ENCODE data around the gene SEL1L3.

Gene SEL1L3

GRCh38 chr4:25700661-25701060 lies 162.1 kb downstream of the SEL1L3 start:
- H3K4me3 ChIP-seq (ENCODE audit: control insufficient read depth, low read depth, low read length) = no peak overlapping the region
- no peak for DNase-seq (ENCODE audit: low read depth)
- TF ChIP-seq CTCF (IDR thresholded peaks at IDR 0.05; ENCODE audit: control insufficient read depth, insufficient read depth, low read depth, low read length, missing control alignments) = no peak

DNA sequence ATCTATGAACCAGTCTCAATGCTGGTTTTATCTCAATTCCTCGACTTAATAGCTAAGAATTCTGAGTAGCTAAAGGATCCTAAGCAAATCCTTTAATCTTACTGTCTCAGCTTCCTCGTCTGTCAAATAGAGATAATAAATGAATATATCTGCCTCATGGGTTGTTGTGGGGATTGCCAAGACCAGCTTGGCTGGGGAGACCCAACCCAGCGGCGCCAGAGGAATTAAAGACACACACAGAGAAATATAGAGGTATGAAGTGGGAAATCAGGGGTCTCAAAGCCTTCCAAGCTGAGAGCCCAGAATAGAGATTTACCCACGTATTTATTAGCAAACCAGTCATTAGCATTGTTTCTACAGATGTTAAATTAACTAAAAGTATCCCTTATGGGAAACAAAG lies 165.3 kb downstream of the SEL1L3 start:
- no peak for TF ChIP-seq CTCF (IDR thresholded peaks at IDR 0.05; ENCODE audit: control insufficient read depth, insufficient read depth, low read depth, low read length, missing control alignments)
- no peak for DNase-seq (ENCODE audit: low read depth)
- H3K4me3 ChIP-seq (ENCODE audit: control insufficient read depth, low read depth, low read length) = no peak overlapping the region
